CD4-positive, alpha-beta T cell treated with Interferon alpha-2 for 1 hour (primary cell): ENCODE data around the gene RGMA.
A peak's percentile ranks its signal among the peaks of the same experiment; 100 is the strongest.

Experiments
- DNase-seq, 2 donors: peaks; one replicate each; pipeline ENCODE4 v3.0.0-alpha.2; 2020 to 2022

RGMA gene

DNA sequence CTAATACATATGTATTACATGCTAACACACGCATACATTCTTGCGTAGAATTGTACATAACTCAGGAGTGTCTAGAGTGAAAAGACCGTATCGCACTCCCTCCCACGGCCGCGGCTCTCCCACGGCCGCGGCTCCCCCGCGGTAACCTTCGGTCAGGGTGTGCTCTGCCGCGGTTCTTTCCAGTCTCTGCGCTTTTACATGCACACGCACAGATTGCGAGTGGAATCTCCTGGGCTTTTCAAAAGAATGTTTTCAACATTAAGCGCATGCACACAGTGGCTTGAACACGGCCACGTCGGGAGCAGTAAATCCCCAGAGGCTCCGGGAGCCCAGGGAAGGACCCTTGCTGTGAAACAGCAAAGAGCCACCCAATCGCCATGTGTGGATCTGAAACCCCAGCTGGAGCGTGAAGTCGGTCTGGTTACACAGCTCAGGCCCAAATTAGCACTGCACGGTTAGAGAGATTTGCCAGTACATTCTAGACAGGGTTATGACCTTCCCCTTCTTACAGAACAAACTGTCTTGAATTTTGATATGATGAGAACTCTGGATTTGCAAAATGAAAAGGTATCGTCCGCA lies 805 bp upstream of the RGMA start:
- DNase-seq: no peak

DNA sequence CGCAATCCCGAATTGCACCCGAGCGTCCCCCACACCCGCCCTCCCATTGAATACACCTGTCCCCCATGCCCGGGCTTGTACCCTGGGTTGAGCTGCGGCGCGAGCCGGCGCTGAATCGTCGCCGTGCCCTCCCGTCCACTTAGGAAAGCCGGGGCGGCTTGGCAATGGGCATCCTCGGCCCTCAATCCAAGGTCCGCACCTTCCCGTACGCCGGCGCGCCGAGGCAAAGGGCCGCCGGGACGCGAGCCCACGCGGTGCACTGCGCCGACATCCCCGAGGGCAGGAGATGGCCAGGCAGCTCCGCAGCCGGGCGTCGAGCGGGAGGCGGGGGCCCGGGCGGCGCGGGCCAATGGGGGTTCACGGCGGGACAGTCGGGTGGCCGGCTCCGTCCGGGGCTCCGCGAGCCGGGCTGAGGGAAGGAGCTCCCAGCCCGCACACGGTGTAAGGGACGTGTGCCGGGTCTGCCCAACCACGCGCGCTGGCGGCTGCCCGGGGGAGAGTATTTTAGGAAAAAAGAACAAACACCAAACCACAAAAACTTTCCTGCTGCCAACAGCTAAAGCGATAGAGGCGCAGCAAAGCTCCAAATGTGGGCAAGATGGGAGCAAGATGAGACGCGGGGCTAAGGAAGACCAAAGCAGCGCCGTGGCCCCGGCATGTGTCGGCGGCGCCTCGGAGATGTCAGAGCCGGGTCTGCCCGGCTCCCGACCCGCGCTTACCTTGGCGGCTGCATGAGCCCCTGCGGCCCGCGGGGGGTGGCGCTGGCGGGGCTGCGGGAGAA lies 621 bp downstream of the RGMA start:
- peak in 1 of 2 donors; percentile 9 for DNase-seq

DNA sequence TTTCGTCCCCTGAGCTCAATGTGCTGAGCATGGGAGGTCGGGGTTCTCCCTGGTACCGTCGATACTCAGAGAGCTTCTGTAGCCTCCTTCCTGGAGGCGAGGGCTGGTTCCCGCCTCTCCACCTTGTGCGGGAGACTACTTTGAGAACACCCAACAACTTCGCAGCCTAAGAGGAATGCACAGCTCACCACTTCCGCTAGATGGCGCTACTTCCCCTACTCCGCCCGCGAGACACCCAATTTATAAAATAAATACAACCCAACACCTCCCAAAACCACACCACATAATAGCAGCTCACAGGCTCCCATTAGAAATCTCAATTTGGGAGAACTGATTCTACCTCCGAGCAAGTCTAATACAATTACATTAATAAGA lies 1.2 kb downstream of the RGMA start:
- peak; percentile 65 to 77 for DNase-seq

DNA sequence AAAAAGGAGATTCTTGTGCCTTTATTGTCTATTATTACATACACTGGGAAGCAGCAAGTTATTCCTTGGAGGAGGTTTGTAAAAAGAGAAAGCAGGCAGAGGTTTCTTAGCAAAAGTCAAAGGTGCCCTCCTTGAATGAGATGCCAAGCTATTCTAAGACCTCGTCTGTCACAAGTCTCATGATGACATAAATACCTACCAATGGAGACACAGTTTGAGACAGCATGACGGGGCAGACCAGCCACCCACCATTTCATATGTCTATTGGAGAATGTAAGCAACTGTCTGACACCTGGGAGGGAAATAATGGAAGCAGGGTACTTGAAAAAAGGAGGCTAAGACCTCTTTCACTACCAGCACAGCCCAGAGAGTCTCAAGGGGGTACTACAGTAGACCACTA lies 2.2 kb downstream of the RGMA start:
- no peak for DNase-seq

DNA sequence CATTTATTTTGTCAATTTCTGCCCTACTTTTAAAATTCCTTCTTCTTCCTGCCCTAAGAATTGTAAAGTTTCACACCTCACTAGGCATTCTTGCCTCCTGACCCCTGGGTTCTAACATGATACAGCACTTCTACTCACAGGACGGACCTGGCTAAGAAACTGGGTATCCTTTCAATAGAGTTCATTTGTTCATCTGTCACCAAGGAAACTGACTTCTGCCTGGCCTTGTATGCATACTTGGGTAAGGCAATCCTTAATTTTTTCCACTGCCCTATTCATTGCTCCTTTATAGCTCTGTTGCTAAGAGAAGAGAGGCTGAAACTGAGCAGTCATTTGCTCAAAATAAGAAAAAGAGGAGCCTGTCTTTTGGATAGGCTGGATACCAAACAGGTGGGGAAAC lies 3.3 kb downstream of the RGMA start:
- DNase-seq: no peak

DNA sequence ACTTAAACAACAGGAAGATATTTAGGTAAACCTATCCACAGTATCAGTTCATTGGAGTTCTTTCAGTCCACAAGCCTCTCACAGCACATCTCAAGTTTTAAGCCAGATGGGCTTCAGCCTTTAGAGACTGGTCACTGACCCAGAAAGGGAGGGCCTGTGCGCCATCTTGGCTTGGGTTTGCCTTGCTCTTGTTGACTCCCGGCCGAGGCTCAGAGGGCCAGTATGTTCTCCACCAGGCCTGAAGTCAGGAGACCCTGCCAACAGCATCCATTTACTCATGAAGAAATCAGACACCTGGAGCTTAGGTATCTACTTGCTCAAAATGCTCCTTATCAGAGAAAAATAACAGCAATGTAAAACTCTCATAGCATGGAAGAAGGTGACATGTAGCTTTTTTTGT lies 6.2 kb downstream of the RGMA start:
- no peak for DNase-seq

DNA sequence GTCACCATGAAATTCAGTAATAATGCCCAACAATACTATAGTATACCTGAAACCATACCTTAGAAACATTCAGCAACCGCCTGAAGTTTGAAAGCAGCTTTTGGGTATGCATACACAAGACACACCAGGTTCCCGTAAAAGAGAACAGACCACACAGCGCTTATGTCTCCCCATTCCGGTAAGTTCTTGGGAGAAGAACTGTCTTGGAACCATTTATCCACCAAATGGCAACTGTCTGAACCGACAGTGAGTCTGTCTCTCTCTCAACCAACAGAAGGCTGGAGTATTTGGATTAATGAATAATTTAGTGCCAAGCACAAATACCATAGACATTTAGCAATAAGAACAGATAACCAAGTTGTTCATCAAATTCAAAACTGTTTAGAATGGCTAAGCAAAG lies 7.6 kb downstream of the RGMA start:
- no peak for DNase-seq

DNA sequence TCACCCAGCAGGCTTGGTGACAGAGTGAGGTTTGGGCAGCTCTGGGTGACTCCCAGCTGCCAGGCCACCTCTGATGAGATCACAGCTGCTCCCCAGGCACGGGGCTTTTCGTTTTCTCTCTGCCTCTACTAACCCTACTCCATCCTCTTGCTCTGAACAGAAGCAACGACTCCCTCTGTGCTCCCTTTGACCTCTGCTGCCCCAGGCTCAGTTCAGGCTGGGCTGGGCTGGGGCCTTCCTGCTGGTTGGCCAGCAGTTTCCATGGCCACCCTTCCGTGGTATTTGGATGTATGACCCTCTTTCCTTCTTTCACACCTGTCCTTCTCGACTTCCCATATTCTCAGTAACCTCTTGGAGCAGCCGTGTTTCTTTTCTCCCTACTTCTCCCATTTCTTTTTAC lies 8.6 kb downstream of the RGMA start:
- DNase-seq: no peak

DNA sequence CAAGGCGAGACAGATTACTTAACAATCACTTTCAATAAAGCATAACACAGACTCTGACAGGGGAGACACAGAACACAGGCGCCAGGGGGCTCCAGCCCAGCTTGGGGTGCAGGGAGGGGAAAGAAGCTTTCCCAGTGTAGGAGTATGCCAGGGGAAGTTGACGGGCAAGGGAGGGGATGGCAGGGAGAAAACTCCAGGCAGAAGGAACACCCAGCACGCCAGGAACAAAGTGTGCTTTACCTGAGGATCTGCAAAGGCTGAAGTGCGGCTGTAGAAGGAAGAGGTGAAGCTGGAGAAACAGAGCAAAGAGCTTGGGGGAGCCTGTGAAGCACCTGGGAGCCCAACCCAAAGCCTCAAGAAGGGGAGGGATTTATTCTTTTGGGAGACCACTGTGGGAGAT lies 12.1 kb downstream of the RGMA start:
- DNase-seq: no peak

DNA sequence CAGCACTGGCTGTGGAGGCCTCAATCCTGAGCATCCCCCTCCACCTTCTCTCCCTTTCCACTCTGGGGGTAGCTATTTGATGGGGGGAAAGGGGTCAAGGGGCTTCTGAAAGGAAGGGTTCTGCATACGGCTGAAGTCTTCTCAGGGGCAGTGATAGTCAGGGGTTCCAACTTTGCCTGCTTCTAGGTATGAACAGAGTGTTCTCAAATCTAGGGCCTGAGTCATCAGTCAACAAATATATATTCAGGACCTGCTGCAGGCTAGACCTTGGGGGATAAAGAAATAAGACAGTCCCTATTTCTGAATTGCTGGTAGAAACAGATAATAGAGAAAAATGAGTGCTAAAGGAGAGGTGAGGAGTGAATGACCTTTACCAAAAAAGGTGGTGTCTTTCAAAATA lies 12.8 kb downstream of the RGMA start:
- no peak for DNase-seq

DNA sequence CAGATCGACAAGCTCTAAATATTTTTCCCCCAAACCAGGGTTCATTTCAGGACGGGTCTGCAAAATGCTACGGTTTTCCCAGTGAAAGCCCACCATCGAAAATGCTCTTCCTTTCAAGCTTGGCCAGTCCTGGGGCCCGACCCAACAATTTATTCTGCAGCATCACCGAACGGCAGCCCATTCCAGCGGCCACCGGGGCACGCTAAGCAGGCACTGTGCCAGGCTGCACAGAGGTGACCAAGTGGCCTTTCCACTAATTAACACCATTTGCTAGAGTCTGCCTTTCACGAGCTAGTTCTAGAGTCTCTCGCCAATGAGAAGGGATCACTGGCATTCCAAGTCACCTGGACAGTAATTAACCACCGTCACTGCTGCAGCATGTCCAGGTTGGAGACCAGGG lies 14.4 kb downstream of the RGMA start:
- DNase-seq: no peak

DNA sequence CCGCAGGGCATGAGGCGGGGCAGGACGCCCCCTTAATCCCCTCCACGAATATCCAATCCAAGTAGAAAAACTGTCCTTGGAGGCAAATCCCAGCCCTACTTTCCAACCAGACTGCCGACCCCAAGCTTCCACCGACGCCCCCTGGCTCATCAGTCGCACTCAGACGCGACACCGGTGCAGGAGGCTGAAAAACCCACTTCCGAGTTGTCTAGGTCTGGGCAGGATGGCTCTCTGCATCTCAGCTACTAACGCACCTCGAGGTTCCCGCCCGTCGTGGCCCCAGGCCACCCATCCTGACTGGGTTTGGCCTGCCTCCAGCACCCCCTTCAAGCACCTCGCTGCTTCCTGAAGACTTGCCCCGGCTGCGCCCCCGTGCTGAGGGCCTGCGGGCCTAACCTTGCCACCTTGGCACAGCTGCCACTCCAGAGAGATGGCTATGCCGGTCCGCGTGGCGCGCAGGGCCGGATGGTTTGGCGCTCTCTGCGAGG lies 15.5 kb downstream of the RGMA start:
- DNase-seq: peak in 1 of 2 donors; percentile 3

DNA sequence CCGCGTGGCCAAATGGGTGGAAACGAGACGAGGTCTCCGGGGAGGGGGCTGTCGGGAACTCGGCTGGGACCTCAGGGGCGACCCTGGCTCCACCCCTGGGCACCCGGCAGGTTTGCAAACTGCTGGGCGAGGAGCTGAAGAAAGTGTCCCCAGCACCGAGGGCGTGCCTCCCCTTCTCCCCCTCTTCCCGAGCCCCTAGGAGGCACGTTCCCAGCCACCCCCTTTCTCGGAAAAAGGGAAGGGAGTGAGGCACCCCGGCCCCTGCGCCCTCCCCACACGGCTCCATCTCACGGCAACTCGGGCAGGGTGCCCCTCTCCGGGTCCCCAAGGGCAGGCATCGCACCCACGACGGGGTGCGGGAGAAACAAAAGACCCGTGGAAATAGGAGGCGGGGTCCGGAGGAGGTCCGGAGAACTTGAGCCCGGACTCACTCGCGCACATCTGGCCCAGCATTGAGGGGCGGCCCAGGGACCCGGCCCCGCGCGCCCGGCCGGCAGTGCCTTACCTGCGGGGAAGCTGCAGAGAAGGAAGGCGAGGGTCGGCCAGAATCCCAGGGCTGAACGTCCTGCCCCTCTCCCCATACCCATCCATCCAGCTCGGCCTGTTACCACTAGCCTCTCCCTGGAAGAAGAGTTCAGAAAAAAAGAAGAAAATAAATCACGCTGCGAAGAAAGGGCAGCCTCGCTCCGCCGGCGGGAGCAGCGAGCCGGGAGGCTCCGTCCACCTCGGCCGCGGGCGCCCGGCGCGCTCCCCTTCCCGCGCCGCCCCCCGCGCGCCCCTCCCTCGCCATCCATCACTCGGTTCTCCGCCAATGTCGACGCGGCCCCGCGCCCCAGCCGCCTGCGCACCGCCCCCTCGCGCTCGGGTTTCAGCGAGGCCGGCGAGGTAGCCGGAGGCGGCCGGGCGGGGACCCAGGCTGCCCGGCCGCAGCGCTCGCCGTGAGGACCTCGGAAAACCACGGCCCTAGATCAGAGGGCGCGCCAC lies 16.3 kb downstream of the RGMA start:
- no peak for DNase-seq

DNA sequence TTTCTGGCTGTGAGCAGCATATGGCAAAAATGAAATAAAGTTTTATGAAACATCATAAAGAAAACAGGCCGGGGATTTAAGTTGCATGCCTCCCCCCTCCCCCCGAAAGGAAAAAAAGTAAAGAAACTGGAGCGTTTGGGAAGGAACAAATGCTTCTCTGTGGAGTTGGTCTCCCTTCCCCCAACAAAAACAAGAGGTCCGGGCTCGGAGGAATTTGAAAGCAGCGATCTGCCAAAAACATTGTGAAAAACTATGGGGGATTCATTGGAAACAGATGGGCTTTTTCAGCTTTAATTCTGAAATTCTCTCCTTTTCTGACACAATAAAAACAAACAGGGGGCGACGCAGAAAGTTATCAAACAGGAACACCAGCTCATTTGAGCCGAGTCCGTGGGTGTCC lies 17.0 kb downstream of the RGMA start:
- DNase-seq: no peak

DNA sequence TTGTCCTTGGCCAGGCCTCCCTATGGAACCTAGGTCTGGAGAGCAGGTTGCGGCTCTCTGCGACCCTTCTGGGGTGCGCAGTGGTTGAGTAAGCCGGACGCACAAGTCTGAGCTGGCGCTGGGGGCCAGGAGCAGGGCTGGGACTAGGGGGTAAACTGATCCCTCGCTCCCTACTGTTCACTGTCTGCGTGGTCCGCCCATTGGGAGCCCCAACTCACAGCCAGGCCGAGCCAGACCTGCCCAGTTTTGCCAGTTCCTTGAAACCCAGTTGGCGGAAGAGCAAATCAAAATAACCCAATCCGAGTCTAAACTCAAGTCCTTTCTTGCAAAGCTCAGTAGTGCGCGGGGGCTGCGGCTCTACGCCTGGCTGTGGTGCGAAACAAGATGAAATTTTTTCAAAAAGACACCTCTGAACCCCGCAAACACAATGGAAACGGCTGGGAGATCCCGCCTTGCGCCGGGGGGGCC lies 17.5 kb downstream of the RGMA start:
- no peak for DNase-seq

DNA sequence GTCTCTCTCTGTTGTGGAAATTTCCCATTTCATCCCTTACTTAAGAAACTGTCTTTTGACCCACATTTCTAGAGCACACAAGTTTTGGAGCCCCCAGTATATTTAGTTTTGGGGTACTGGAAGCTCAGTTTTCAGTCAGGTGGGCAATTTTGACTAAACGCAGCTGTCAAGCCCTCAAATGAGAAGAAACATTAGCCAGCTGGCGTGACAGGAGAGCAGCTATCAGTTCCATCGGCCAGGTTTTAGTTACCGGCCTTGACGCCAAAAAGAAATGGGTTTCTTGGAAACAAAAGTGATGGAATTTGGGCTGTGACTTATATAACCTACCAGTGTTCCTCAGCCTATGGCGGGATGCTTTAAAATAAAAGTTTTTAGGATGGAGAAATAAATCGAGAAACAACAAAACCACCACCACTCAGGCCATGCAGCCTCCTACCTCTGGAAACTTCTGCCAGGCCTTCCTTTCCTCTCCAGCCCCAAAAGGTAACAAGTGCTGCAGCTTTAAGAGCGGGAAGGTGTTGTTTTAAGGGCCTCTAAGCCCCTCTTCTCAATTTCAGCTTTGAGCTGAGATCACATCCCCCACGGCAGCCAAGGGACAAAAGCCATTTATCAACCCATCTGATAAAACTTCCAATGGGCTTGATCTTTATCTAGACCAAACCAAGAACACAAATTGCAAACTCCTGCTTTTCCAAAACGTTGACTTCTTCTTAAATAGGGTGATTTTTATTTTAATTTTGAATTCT lies 18.3 kb downstream of the RGMA start:
- no peak for DNase-seq

DNA sequence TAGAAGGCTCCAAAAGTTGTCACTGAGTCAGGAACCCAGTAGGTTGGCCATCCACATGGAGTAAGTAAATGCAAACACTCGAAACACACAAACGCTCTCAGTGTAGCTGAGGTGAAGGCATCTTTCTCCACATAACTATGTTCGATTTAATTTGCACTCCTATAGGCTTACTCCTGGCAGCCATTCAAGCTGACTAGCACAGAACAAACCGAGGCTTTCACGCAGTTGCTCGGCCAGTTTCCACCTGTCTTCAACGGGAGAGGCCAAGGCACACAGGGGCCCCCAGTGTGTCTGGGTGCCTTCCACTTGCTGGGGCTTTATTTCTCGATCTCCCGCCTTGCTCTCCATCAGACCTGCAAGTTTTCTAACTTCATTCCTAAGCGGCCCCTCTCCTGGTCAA lies 18.9 kb downstream of the RGMA start:
- DNase-seq: no peak

DNA sequence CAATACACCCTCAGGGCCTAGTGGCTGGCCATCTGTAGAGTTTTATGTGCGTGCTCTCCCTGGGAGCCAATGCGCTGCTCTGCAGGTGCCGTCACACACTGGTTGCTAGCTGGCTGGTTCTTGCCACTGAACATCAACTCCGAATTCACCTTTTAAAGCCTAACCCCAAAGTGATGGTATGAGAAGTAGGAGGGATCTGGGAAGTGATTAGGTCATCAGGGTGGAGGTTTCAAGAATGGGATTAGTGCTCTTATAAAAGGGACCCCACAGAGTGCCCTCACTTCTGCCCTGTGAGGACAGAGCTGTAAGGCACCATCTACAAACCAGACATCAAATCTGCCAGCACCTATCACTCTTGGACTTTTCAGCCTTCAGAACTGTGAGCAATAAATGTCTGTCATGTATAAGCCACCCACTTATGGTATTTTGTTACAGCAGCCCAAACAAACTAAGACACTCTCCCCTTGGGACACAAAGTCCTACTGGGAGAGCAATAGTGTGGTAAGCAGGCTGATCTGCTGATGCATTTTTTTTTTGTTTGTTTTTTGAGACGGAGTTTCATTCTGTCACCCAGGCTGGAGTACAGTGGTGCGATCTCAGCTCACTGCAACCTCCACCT lies 20.3 kb downstream of the RGMA start:
- DNase-seq: no peak

DNA sequence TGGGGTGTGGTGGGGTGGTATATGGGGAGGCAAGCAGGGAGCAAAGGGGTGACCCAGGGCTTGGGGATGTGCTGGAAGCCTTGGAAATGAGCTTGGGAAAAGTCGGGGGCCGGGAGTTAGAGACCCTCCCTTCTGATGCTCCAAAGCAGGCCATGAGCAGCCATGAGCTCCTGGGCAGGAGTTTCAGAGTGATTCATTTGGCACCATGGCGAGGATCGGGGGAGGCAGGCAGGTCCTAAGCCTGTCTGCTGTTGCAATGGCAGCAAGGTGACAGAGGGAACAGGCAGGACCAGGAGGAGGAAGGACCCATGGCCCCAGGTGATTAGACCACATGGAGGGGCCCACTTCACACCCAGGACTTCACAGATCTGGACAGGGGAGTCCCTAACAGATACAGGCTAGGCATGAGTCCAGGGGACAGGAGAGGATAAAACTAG lies 21.3 kb downstream of the RGMA start:
- DNase-seq: no peak

DNA sequence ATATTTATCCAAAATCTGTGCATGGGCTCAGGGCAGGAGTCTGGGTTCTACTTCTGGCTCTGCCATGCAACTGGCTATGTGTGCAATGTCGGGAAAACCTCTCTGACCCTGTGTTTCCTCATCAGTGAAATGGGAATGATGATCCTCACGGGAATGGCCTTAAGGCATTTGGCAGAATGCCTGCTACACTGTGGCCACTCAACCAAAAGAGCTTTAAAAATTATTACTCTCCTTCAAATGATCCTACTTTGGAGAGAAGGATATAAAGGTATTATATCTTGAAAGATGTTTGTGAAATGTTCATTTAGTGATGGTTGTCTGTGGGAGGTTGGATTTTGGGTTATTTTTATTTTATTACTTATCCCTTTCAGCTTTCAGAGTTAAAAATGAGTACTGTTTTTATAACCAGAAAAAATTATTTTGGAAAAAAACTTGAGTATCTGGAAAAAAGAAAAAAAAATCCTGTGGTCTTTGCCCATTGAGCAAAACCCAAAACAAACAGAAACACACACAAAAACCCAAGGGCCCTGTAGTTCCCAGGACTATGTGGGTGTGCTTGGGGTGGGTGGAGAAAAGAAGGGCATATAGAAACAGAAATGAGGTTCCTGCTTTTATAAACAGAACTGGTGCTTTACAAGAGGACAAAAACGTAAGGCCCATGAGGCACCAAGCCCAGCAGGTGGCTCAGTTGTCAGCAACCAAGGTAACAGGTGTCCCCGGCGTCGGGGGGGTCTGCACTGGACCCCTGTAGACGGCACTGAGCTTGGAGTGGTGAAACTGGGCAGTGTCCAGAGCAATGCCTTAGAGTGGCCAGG lies 22.0 kb downstream of the RGMA start:
- no peak for DNase-seq

DNA sequence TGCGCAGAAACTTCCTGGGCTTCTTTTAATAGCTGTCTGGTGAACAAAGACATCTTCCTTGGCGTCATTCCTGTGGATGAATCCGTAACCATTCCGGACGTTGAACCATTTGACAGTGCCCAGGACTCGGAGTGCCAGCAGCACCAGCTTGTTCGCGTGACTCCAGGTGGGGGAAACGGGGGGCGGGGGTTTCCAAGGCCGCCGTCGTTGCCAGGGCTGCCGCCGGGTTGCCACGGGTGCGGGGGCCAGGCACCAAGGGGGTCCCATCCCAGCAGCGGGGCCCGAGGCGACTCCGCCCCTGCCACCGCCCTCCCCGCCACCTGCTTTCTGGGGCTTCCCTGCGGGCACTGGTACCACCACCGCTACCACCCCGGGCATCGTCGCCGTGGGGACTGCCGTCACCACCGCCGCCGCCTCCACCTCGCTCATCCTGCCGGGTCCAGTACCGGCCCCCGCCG lies 22.8 kb downstream of the RGMA start:
- no peak for DNase-seq
